GM19239 (cell line): Measurements from ENCODE around the gene MS4A18.
"Not testable (repeated sequence)": the region's sequence is repeated elsewhere in the genome, so short reads cannot be mapped to it uniquely, and the experiment has no call there.

Experiments used
- DNase-seq: peaks from one replicate; pipeline ENCODE4 v3.0.0; 2011; ENCODE audit warnings: low spot score; ENCODE audit not compliant: insufficient read length
- FAIRE-seq: peaks from 2 replicates; lab custom pipeline; 2011; peaks lifted over from hg19 to GRCh38; lab: Jason Lieb, UNC

Gene MS4A18

GRCh38 chr11:60731586-60731985 is 7.1 kb downstream of the MS4A18 start:
- FAIRE-seq (no peak), DNase-seq (no peak)

GRCh38 chr11:60734279-60734678 is 9.8 kb downstream of the MS4A18 start:
- no peak for DNase-seq
- peak; percentile 11 for FAIRE-seq

- DNase-seq (no peak), FAIRE-seq (no peak)
Measured at GRCh38 chr11:60739114-60739513, 14.6 kb downstream of the MS4A18 start.

GRCh38 chr11:60740573-60740972 is 16.1 kb downstream of the MS4A18 start:
- no peak for FAIRE-seq
- DNase-seq: no peak

- DNase-seq (no peak), FAIRE-seq (no peak)
Measured at GRCh38 chr11:60741421-60741820, 16.9 kb downstream of the MS4A18 start.

GRCh38 chr11:60743058-60743457 is 18.5 kb downstream of the MS4A18 start:
- no peak for FAIRE-seq
- DNase-seq: no peak

GRCh38 chr11:60744114-60744513 is 19.6 kb downstream of the MS4A18 start:
- FAIRE-seq (no peak), DNase-seq (no peak)

- no peak for FAIRE-seq
Measured at GRCh38 chr11:60747359-60747873, 22.9 kb downstream of the MS4A18 start.

GRCh38 chr11:60748225-60748624 is 23.7 kb downstream of the MS4A18 start:
- DNase-seq: no peak
- no peak for FAIRE-seq

More at GRCh38 chr11:60747359-60747873, 22.9 kb downstream of the MS4A18 start:
- DNase-seq: no peak

- no peak for DNase-seq
- FAIRE-seq: no peak
Measured at GRCh38 chr11:60748821-60749220, 24.3 kb downstream of the MS4A18 start.

- FAIRE-seq: no peak
- no peak for DNase-seq
Measured at GRCh38 chr11:60750911-60751310, 26.4 kb downstream of the MS4A18 start.

- DNase-seq (no peak), FAIRE-seq (no peak)
Measured at GRCh38 chr11:60753309-60753708, 28.8 kb downstream of the MS4A18 start.

GRCh38 chr11:60754887-60755286 is 30.4 kb downstream of the MS4A18 start:
- DNase-seq (no peak), FAIRE-seq (no peak)

- DNase-seq: no peak
- peak; percentile 83 for FAIRE-seq
Measured at GRCh38 chr11:60756307-60757032, 31.9 kb downstream of the MS4A18 start, which contains the start of gene MS4A15. Gene MS4A15, plus strand, starts transcription at chr11:60756867. Its CDS starts 6,867 bp downstream, at chr11:60763734.

GRCh38 chr11:60757231-60757800 is 32.8 kb downstream of the MS4A18 start:
- DNase-seq (no peak), FAIRE-seq (no peak)

GRCh38 chr11:60758671-60759070 is 34.2 kb downstream of the MS4A18 start:
- FAIRE-seq, DNase-seq: not testable (repeated sequence)

GRCh38 chr11:60759438-60760225 is 35.1 kb downstream of the MS4A18 start:
- DNase-seq: not testable (repeated sequence)

GRCh38 chr11:60761436-60762190 is 37.1 kb downstream of the MS4A18 start:
- no peak for DNase-seq
- FAIRE-seq: peak; percentile 26

More at GRCh38 chr11:60759438-60760225, 35.1 kb downstream of the MS4A18 start:
- not testable (repeated sequence) for FAIRE-seq

- FAIRE-seq (peak; percentile 97), DNase-seq (peak; percentile 44)
Measured at GRCh38 chr11:60762851-60763691, 38.6 kb downstream of the MS4A18 start.
